H1 (cell line): ENCODE results near the gene SMARCA4. TPM values are rescaled to one million over a fixed set of nuclear protein-coding genes. Genes with fewer than 3 reads are reported as not detected.

ENCODE experiments used
- CTCF ChIA-PET: fragments of 300-600 bp; sonication (Branson Sonifier 250); formaldehyde crosslinking; loops from one replicate; lab custom pipeline; 2021; ENCODE audit not compliant: partially characterized antibody; lab: Charles Lee
- POLR2A ChIA-PET: fragments of 300-600 bp; sonication (Branson Sonifier 250); formaldehyde crosslinking; loops from one replicate; lab custom pipeline; 2021; ENCODE audit warnings: inconsistent platforms; ENCODE audit not compliant: partially characterized antibody; lab: Charles Lee
- DNase-seq, 2 experiments: peaks; one replicate each; pipeline versions ENCODE4 v3.0.0 to v3.0.0-alpha.2; 2010 to 2022; ENCODE audit warnings: low spot score in 2 of 2, low read depth in 1 of 2, mixed read lengths in 1 of 2
- FAIRE-seq: peaks from 2 replicates; lab custom pipeline; 2011; peaks lifted over from hg19 to GRCh38; lab: Jason Lieb, UNC
- H2AFZ ChIP-seq: 2 replicates; pipeline ENCODE4 v1.8.1; 2012; ENCODE audit warnings: low read length, inconsistent platforms
- H2AK5ac ChIP-seq: 2 replicates; pipeline ENCODE4 v1.6.1; 2013; ENCODE audit warnings: low read depth, low read length
- H2BK120ac ChIP-seq: replicated peaks from 2 replicates; pipeline ENCODE3; 2013; ENCODE audit warnings: low read depth, low read length, inconsistent platforms
- H2BK12ac ChIP-seq: 2 replicates; pipeline ENCODE4 v1.6.1; 2013; ENCODE audit warnings: low read depth, low read length
- H2BK15ac ChIP-seq: 2 replicates; pipeline ENCODE4 v1.6.1; 2013; ENCODE audit warnings: low read length
- H2BK20ac ChIP-seq: 2 replicates; pipeline ENCODE4 v1.6.1; 2013; ENCODE audit warnings: low read length
- H2BK5ac ChIP-seq: 2 replicates; pipeline ENCODE4 v1.6.1; 2013; ENCODE audit warnings: low read depth, low read length
- H3K14ac ChIP-seq: 2 replicates; pipeline ENCODE4 v1.6.1; 2013; ENCODE audit warnings: inconsistent platforms; ENCODE audit not compliant: insufficient read length
- H3K18ac ChIP-seq: 2 replicates; pipeline ENCODE4 v1.6.1; 2013; ENCODE audit warnings: low read length; ENCODE audit errors: extremely low read depth
- H3K23ac ChIP-seq: 2 replicates; pipeline ENCODE4 v1.6.1; 2013; ENCODE audit warnings: inconsistent platforms; ENCODE audit not compliant: insufficient read length
- H3K23me2 ChIP-seq: 2 replicates; pipeline ENCODE4 v1.6.1; 2013; ENCODE audit warnings: low read depth, low read length
- H3K27ac ChIP-seq: 2 replicates; pipeline ENCODE4 v1.6.1; 2011; ENCODE audit warnings: low read depth, low read length, inconsistent platforms
- H3K27me3 ChIP-seq, 4 experiments: replicated peaks in 1 of 4; 1 replicate in 1 of 4; 2 replicates in 3 of 4; pipeline versions ENCODE4 v1.6.1 to v1.8.1; 2011 to 2013; ENCODE audit warnings: low read length in 3 of 4, mild to moderate bottlenecking in 3 of 4, inconsistent platforms in 2 of 4, mixed read lengths in 2 of 4, moderate library complexity in 1 of 4; ENCODE audit not compliant: control insufficient read depth in 3 of 4, insufficient read depth in 3 of 4; ENCODE audit errors: extremely low read depth in 1 of 4
- H3K36me3 ChIP-seq, 4 experiments: 2 replicates each; pipeline versions ENCODE4 v1.6.1 to v1.8.1; 2011 to 2013; ENCODE audit warnings: mild to moderate bottlenecking in 4 of 4, low read length in 3 of 4, moderate library complexity in 2 of 4, control low read depth in 1 of 4, inconsistent platforms in 1 of 4; ENCODE audit not compliant: insufficient read depth in 4 of 4, control insufficient read depth in 2 of 4
- H3K4ac ChIP-seq: replicated peaks from 2 replicates; pipeline ENCODE3; 2013; ENCODE audit warnings: low read length, low read depth, mixed read lengths, inconsistent platforms; ENCODE audit not compliant: insufficient read length
- H3K4me1 ChIP-seq, 4 experiments: replicated peaks in 1 of 4; 1 replicate in 1 of 4; 2 replicates in 3 of 4; pipeline versions ENCODE4 v1.6.1 to v1.8.1; 2011 to 2013; ENCODE audit warnings: low read length in 3 of 4, inconsistent platforms in 2 of 4, mixed read lengths in 1 of 4; ENCODE audit not compliant: insufficient read depth in 4 of 4, control insufficient read depth in 3 of 4
- H3K4me2 ChIP-seq, 2 experiments: 2 replicates each; pipeline versions ENCODE4 v1.6.1 to v1.8.1; 2011 to 2013; ENCODE audit warnings: low read depth in 2 of 2, low read length in 2 of 2, control low read depth in 1 of 2, inconsistent platforms in 1 of 2, mild to moderate bottlenecking in 1 of 2; ENCODE audit not compliant: insufficient read depth in 1 of 2
- H3K4me3 ChIP-seq, 4 experiments: fragments of 200-600, 300-600 bp in 1 of 4; sonication (generic), shearing (Covaris generic), sonication (Bioruptor Twin) in 1 of 4; 2 replicates each; pipeline versions ENCODE4 v1.5.1 to v1.8.1; 2011 to 2016; ENCODE audit warnings: low read length in 4 of 4, low read depth in 3 of 4, control low read depth in 2 of 4, inconsistent platforms in 2 of 4, mild to moderate bottlenecking in 2 of 4, mixed read lengths in 1 of 4, moderate library complexity in 1 of 4; ENCODE audit not compliant: insufficient read depth in 2 of 4; ENCODE audit errors: extremely low read depth in 1 of 4
- H3K56ac ChIP-seq: replicated peaks from 2 replicates; pipeline ENCODE3; 2013; ENCODE audit warnings: low read depth, mild to moderate bottlenecking, mixed read lengths, low read length, inconsistent platforms; ENCODE audit not compliant: insufficient read length
- H3K79me1 ChIP-seq: 2 replicates; pipeline ENCODE4 v1.6.1; 2013; ENCODE audit warnings: low read depth, low read length, control low read depth
- H3K79me2 ChIP-seq, 2 experiments: 2 replicates each; pipeline versions ENCODE4 v1.6.1 to v1.8.1; 2012 to 2013; ENCODE audit warnings: low read length in 2 of 2, mild to moderate bottlenecking in 2 of 2, inconsistent platforms in 1 of 2; ENCODE audit not compliant: insufficient read depth in 2 of 2, control insufficient read depth in 1 of 2
- H3K9ac ChIP-seq, 4 experiments: replicated peaks in 1 of 4; 1 replicate in 1 of 4; 2 replicates in 3 of 4; pipeline versions ENCODE4 v1.6.1 to v1.8.1; 2011 to 2013; ENCODE audit warnings: low read depth in 3 of 4, low read length in 3 of 4, control low read depth in 2 of 4, mild to moderate bottlenecking in 2 of 4, moderate library complexity in 2 of 4, inconsistent platforms in 1 of 4; ENCODE audit errors: extremely low read depth in 1 of 4
- H3K9me3 ChIP-seq, 2 experiments: 2 replicates each; pipeline versions ENCODE4 v1.6.1 to v1.8.1; 2012 to 2013; ENCODE audit warnings: mild to moderate bottlenecking in 2 of 2, moderate library complexity in 2 of 2, control low read depth in 1 of 2, inconsistent platforms in 1 of 2, low read depth in 1 of 2, low read length in 1 of 2, mixed read lengths in 1 of 2; ENCODE audit not compliant: insufficient read depth in 2 of 2
- H4K20me1 ChIP-seq, 2 experiments: replicated peaks in 1 of 2; 2 replicates each; pipeline versions ENCODE3 to v1.8.1; 2011 to 2013; ENCODE audit warnings: inconsistent platforms in 2 of 2, low read length in 2 of 2, mild to moderate bottlenecking in 1 of 2; ENCODE audit not compliant: insufficient read depth in 2 of 2, control insufficient read depth in 1 of 2
- H4K5ac ChIP-seq: 2 replicates; pipeline ENCODE4 v1.6.1; 2013; ENCODE audit warnings: low read length, low read depth, mixed read lengths, inconsistent platforms; ENCODE audit not compliant: insufficient read length
- H4K8ac ChIP-seq: 2 replicates; pipeline ENCODE4 v1.8.0; 2013; ENCODE audit warnings: mild to moderate bottlenecking, moderate library complexity, low read length, inconsistent platforms; ENCODE audit not compliant: insufficient read depth; ENCODE audit errors: extremely low read depth
- H4K91ac ChIP-seq: replicated peaks from 2 replicates; pipeline ENCODE3; 2013; ENCODE audit warnings: low read length, mixed read lengths, inconsistent platforms; ENCODE audit not compliant: insufficient read length
- EP300 ChIP-seq, 2 experiments: IDR thresholded peaks; 1 replicate in 1 of 2; 2 replicates in 1 of 2; pipeline ENCODE4 v1.6.1; 2011 to 2012; ENCODE audit warnings: low read depth in 2 of 2, low read length in 2 of 2, mild to moderate bottlenecking in 2 of 2, borderline replicate concordance in 1 of 2, inconsistent platforms in 1 of 2, moderate library complexity in 1 of 2
- WGBS, 2 experiments: shearing (Covaris generic) in 1 of 2; methylation state at CpG; one replicate each; pipeline versions ENCODE4 v1.1.6 to v1.1.7; 2013 to 2015; ENCODE audit warnings: low lambda C conversion rate in 2 of 2, mixed read lengths in 2 of 2, inconsistent platforms in 1 of 2, low coverage in 1 of 2, missing lambda C conversion rate in 1 of 2; ENCODE audit not compliant: insufficient replicate concordance in 2 of 2, insufficient coverage in 1 of 2, insufficient read length in 1 of 2; ENCODE audit errors: extremely low coverage in 1 of 2, missing lambda C conversion rate in 1 of 2; 5-methylcytosine and 5-hydroxymethylcytosine counted together
- polyA plus RNA-seq, 7 experiments: library from polyadenylated mRNA; depleted of rRNA in 3 of 7; stranded (reverse) in 5 of 7; unstranded in 2 of 7; fragments of >200 nt in 5 of 7; fragments of 200-250 nt in 2 of 7; gene quantifications; 1 replicate in 5 of 7; 2 replicates in 1 of 7; 4 replicates in 1 of 7; pipeline versions ENCODE4 v1.2.1 to v1.2.3, GENCODE V29; 2011 to 2013; ENCODE audit warnings: missing spikeins in 2 of 7, mixed read lengths in 2 of 7
- total RNA-seq: library from RNA; stranded (reverse); fragmentation: NEBNext Ultra II Directional; extraction: Animal tissue kit (Norgen Biotek cat#: 25700); gene quantifications from 2 replicates; pipeline ENCODE4 v1.2.1, GENCODE V29; 2021

SMARCA4 gene
- total and polyA plus RNA-seq, 2 of the 8 experiments (the other 6 are each of a cell fraction or from before 2014, with no cell fraction given) = 86.4 to 263 TPM

DNA sequence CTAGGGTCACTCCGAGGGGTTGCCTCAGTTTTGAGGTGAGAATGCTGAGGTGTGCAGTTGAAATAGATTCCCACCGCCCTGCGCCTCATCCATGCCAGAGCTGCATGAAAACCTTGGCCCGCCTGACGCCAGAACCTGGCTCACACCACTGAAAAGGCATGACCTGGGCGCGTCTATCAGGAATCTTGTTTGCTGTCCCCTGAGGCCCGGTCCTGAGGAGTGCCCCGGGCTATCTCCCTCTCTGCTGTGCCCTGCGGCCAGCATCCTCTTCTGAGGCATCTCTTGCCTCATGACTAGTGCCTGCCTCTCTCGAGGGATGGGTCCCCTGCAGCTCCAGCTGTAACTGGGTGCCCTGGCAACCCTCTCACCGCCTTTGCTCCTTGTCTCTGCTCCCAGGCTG, 28.1 kb downstream of the SMARCA4 start:
- H2BK120ac ChIP-seq = no peak overlapping the region
- no peak overlapping the region for H4K5ac ChIP-seq
- FAIRE-seq (no peak), DNase-seq (no peak)
- no peak for TF ChIP-seq EP300 (IDR thresholded peaks at IDR 0.05; ENCODE audit: borderline replicate concordance in 1 of 2, low read depth in 2 of 2, low read length in 2 of 2)
- H3K4me2 ChIP-seq = no peak overlapping the region
- no peak overlapping the region for H2BK12ac ChIP-seq
- no peak overlapping the region for H2BK5ac ChIP-seq
- H3K23ac ChIP-seq = no peak overlapping the region
- no peak overlapping the region for H4K91ac ChIP-seq
- H3K27ac ChIP-seq = no peak overlapping the region
- no peak overlapping the region for H3K18ac ChIP-seq
- ChIA-PET POLR2A (no interaction called here), CTCF (interaction anchor here (0.7 to 2.2 kb wide), 5 partner anchors 20 to 75 kb away, joined by 3 to 14 read pairs (median 3); no protein-coding TSS in a partner anchor)
- no peaks in the 10 kb centered on the region for H3K4me1 ChIP-seq
- H3K27me3 ChIP-seq = no peaks in the 10 kb centered on the region
- H3K56ac ChIP-seq = no peak overlapping the region
- no peaks in the 10 kb centered on the region for H3K9me3 ChIP-seq
- no peak overlapping the region for H3K14ac ChIP-seq
- WGBS, 2 experiments = 88% methylated on average over 12 of the region's 12 CpGs; no CpG with 5 or more reads in 1 of the 2 experiments
- no peak overlapping the region for H2AFZ ChIP-seq
- peaks cover 0 to 17% of the 10 kb centered on the region in 2 experiments; a peak in 1 of 4 replicates for H3K79me2 ChIP-seq
- H3K36me3 ChIP-seq = peaks cover 28 to 68% (median 54%) of the 10 kb centered on the region in 4 experiments
- no peak overlapping the region for H3K9ac ChIP-seq
- no peak overlapping the region for H2BK15ac ChIP-seq
- peaks cover 3% of the 10 kb centered on the region; the same call in 1 of the 2 replicates for H3K79me1 ChIP-seq
- 0 out of 2 replicates have a peak, but pooled peaks cover 2% of the 10 kb centered on the region for H3K23me2 ChIP-seq
- no peak overlapping the region for H2AK5ac ChIP-seq
- no peak overlapping the region for H4K8ac ChIP-seq
- H2BK20ac ChIP-seq = no peak overlapping the region
- H3K4me3 ChIP-seq = no peak overlapping the region
- H4K20me1 ChIP-seq = peaks cover 12 to 15% of the 10 kb centered on the region in 2 experiments
- no peak overlapping the region for H3K4ac ChIP-seq
